Activated gamma-delta T cell treated with anti-CD3 and anti-CD28 coated beads, Interleukin-2, amount 50 U/mL, for 16 hours (primary cell): ENCODE results near the gene PGA4.

Experiments used
- DNase-seq: peaks from one replicate; pipeline ENCODE4 v3.0.0-alpha.2; 2020; ENCODE audit warnings: low read depth

PGA4 gene

DNA sequence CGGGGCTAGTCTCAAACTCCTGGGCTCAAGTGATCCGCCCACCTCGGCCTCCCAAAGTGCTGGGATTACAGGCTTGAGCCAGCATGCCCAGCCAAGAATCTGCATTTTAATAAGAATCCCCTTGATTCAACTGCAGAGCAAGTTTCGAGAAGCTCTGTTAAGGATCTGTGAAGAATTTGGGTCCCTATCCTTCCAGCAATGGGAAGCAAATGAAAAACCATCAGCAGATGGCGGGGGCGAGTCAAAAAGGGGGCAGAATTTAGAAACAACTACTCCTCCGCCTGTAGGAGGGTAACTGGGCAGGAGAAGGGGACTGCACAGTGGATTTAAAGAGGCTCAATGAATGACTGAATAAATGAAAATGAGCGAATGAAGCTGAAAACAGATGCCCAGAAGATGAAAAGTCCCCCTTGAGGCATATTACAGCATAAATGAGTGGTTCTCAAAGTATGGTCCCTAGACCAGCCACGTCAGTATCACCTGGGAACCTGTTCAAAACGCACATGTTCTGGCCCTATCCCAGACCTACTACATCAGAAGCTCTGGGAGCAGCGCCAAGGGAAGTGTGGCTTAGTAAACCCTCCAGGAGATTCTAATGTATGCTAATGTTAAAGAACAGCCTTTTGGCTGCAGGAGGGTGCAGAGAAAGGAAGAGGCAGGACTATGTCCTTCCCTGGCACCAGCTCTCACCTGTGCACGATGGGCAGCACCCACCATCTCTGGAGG, 58.0 kb downstream of the PGA4 start:
- DNase-seq: no peak

GRCh38 chr11:61280883-61281580, 58.9 kb downstream of the PGA4 start:
- no peak for DNase-seq
